Right ventricle myocardium superior (tissue), 1 donor: ENCODE data around the gene UBL4A. TPM values are rescaled to one million over a fixed set of nuclear protein-coding genes. Genes with fewer than 3 reads are reported as not detected.
A peak's percentile ranks its signal among the peaks of the same experiment; 100 is the strongest.

ENCODE experiments used
- ATAC-seq: fragments of 200-7000 bp; cut with Tn5 transposase; one replicate; pipeline ENCODE4 v1.9.1; 2020; ENCODE audit warnings: mild to moderate bottlenecking; ENCODE audit not compliant: poor library complexity
- DNase-seq: peaks from one replicate; pipeline ENCODE4 v3.0.0-alpha.2; 2020
- intact Hi-C: fragments of 100-400 bp; cut with DNase I; formaldehyde crosslinking; loops from one replicate; pipeline ENCODE4 v1.11.2; 2022
- total RNA-seq: library from RNA; stranded (reverse); fragmentation: NEBNext Ultra II Directional; extraction: Animal tissue kit (Norgen Biotek cat#: 25700); gene quantifications from one replicate; pipeline ENCODE4 v1.2.1, GENCODE V29; 2021
- donor health status: DM: no; HTN: yes; CAD: no; lungs with severe emphysema.

Gene UBL4A
- total RNA-seq, 1 donor from 2014 or later: 54.7 TPM

DNA sequence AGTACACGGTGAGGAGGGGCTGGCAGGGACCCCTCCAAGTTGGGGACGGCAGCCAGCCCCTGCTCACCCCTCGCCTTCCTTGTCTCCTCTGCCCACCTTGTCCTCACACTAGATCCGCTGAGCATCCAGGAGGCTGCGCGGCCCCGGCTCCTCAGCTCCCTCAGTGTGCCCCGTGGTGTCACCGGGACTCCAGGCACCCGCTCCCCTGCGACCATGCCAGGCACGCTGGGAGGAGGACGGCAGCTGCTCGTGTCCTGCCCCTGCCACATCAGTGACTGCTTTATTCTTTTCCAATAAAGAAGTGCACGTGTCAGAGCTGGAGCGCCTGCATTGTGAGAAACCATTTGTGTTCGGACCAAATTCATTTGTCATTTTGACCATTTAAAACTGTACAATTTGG is 36.1 kb downstream of the UBL4A start:
- DNase-seq (no peak), ATAC-seq (no peak)
- intact Hi-C loops: loop anchor here (10.0 kb wide), 1 partner anchor 46 kb away; the partner anchor contains the start of gene DNASE1L1

DNA sequence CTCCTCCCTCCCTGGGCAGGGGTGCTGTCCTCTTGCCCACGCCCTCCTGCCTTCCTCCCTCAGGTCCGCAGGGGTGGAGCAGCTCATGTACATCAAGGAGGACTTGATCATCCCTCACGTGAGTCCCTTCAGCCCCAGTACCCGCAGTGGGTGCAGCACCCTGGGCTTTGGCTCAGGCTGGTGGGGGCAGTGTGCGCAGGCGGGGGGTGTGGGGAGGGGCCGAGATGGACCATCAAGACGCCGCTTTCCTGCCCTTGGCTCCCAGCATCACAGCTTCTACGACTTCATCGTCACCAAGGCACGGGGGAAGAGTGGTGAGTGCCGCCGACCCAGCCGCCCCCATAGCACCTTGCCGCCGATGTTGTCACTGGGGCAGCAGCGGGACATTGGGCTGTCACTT is 36.8 kb downstream of the UBL4A start:
- intact Hi-C loops: loop anchor here (10.0 kb wide), 1 partner anchor 45 kb away; the partner anchor contains the start of gene DNASE1L1
- ATAC-seq (no peak), DNase-seq (no peak)

DNA sequence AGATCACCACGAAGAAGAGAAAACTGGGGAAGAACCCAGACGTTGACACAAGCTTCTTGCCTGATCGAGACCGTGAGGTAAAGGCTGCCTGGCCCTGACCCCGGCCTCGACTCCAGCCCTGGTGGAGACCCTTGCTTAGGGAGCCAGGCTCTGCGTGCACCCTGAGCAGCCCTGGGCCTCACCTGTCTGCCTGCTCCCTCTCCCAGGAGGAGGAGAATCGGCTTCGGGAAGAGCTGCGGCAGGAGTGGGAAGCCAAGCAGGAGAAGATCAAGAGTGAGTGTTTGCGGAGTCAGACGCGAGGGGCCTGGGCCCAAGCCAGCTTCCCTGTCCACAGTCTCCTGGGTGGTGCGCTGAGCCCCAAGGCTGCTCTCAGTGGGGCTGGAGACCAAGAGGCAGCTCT is 37.9 kb downstream of the UBL4A start:
- DNase-seq (no peak), ATAC-seq (no peak)
- intact Hi-C loops: no loop called here

DNA sequence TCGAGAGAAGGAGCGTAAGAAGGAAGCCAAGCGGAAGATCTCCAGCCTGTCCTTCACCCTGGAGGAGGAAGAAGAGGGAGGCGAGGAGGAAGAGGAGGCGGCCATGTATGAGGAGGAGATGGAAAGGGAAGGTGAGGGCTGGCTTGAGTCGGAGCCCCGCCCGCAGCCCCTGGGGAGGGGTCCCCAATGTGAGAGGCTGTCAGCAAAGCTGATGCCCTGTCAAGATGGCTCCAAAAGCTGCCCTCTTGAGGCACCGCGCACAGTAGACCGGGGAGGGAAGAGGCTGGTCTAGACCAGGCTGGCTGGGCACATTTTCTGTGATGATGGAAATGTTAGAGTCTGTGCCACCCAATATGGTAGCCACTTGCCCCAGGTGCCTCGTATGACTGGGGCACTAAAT is 40.0 kb downstream of the UBL4A start:
- DNase-seq (no peak), ATAC-seq (no peak)
- intact Hi-C loops: no loop called here

DNA sequence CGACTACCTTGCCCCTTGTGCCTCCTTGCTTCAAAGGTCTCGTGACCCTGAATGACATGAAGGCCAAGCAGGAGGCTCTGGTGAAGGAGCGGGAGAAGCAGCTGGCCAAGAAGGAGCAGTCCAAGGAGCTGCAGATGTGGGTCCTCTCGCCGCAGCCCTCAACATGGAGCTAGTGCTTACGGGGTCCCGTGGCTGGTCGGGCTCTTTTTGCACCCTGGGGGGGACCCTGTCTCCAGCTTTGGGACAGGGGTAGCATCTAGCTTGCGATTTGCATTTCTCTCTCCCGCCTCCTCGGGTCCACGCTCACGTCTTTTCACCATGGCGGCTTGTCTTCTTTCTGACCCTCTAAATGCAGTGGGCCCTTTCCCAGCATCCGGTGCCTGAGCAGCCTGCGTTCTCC is 40.6 kb downstream of the UBL4A start:
- DNase-seq: no peak
- intact Hi-C loops: no loop called here
- no peak for ATAC-seq

DNA sequence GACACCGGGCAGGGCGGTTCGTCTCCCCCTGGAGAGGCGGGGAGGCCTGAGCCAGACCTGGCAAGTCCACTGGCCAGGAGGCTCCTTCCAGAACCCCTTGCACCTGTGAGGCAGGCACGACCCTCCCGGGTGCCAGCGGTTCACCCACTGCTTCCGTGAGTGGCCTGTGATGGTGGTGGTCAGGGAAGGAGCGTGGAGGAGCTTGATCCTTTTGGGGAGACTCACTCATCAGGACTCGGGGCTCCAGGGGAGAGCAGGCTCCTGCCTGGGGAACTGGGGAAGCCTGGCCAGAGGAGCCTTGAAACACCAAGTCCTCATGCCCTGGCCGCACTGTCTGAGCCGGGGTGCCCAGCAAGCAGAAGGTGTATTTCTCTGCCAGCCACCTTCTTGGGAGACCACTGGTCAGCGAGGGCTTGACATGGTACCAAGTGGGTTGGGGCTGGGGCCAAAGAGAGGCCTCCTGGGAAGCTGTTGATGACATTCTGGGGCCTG is 41.6 kb downstream of the UBL4A start:
- intact Hi-C loops: no loop called here
- ATAC-seq: no peak
- no peak for DNase-seq

DNA sequence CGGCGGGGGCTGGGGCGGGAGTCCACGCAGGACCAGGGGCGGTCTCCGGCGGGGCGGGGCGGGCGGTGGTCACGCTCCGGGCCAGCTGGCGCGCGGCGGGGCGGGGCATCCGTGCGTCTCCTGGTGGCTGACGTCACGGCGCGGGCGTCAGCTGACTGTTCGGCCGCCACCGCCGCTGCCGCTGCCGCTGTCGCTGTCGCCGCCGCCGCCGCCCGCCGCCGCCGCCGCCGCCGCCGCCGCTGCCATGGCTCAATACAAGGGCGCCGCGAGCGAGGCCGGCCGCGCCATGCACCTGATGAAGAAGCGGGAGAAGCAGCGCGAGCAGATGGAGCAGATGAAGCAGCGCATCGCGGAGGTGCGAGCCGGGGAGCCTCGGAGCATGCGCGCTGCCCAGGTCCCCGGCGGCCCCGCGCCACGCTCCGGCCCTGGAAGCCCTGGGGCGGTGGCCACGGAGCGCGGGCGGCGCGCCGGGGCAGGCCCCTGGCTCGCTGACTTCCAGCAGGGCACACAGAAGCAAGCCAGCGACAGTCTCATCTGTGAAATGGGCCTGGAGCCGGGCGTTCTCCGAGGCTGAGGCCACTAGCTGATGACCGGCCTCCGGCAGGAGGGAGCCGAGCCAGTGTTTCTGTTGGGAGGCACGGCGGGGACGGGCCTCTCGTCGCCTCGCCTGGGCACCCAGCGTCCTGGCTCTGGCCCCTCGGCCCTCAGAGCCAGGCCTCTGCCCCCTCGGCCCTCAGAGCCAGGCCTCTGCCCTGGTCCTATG is 42.2 kb downstream of the UBL4A start, which contains the start of gene FAM50A:
TSS of gene FAM50A (plus strand) at position 150 of the 763 bp plus-strand sequence. CDS start at position 245, 95 bp downstream.
- peak; percentile 91 for DNase-seq
- ATAC-seq: peak; percentile 94
- intact Hi-C loops: no loop called here

DNA sequence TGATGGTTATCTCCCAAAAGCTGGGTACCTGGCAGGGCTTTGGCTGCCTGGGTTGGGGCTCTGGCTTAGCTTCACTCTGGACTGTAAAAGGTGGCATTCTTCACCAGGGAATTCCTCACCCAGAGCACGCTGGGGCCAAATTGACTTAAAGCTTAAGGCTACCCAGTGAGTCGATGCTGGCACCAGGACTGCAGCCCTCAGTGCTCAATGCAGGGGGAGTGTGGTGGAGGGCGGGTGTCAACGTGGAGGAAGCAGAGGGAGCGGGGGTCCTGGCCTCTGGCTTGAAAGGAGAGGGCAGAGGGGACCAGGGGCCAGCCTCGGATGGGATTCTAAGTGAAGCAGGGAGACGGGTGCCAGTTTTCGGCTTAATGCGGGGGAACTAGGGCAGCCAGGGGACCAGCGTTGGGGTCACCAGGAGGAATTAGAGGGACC is 42.9 kb downstream of the UBL4A start:
- intact Hi-C loops: no loop called here
- ATAC-seq: peak; percentile 18

DNA sequence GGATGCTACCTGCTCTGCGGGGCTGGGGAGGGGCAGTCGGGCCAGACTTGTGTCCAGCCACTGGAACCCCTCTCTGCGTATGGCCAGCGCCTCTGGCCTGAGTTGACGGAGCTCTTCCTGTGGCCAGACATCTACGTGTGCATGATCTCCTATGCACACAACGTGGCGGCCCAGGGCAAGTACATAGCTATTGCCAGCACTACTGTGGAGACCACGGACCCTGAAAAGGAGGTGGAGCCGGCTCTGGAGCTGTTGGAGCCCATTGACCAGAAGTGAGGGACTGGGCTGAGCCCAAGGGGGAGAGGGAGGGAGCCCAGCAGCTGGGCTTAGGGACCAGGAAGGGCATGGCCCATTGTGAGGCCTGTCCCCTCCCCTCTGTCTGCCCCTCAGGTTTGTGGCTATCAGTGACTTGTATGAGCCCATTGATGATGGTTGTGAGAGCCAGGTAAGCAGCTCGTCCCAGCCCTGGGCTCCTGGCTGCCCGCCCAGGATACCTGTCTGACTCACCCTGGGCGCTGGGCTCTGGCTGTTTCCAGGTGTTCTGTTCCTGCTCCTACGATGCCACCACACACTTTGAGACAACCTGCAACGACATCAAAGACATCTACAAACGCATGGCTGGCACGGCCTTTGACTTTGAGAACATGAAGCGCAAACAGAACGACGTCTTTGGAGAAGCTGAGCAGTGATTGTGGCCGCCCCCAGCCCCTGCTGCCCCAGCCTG is 44.3 kb downstream of the UBL4A start:
- ATAC-seq (no peak), DNase-seq (no peak)
- intact Hi-C loops: no loop called here

More for the DNA sequence above, 42.9 kb downstream of the UBL4A start:
- no peak for DNase-seq

DNA sequence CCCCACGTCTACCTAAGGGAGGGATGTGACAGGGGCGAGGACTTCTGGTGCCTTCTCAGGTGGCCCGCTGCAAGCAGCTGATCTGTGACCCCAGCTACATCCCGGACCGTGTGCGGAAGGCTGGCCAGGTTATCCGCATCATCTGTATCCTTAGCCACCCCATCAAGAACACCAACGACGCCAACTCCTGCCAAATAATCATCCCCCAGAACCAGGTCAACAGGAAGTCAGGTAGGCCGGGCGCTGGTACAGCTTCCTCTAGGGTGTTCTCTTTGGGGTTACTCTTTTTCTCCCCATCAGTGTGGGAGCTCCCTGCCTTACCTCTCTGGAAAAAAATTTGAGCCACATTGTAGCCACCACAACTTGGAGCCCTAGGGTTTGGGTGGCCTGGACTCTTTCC is 44.9 kb downstream of the UBL4A start:
- DNase-seq (no peak), ATAC-seq (no peak)
- intact Hi-C loops: no loop called here

DNA sequence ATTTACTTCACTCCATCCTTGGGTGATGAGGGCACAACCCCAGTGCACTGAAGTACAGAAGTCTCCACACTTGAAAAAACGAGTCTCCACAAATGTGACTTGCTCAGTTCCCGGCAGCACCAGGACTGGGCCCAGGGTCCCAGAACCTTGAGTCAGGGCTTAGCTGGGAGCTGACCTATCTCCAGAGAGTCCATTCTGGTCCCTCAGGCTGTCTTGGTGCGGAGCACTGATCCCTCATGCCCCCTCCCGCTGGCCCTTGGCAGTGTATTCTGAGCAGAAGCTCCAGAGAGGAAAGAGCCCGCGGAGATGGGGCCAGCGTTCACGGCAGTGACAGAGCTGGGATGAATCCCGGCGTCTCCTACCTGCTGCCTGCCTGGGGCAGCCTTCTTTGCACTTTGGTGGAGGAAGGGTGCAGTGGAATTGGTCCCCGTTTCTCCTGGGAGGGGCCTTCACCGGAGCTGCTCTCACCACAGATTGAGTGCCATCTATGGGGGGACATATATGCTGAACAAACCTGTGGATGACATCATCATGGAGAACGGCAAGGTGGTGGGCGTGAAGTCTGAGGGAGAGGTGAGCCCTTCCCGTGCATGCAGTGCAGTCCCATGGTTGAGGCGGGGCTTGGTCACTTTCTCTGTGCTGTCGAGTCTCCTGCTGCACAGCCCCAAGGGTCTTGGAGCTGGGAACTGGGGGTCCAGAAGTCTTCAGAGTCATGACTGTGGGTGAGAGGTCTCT is 45.6 kb downstream of the UBL4A start:
- intact Hi-C loops: no loop called here
- no peak for DNase-seq

DNA sequence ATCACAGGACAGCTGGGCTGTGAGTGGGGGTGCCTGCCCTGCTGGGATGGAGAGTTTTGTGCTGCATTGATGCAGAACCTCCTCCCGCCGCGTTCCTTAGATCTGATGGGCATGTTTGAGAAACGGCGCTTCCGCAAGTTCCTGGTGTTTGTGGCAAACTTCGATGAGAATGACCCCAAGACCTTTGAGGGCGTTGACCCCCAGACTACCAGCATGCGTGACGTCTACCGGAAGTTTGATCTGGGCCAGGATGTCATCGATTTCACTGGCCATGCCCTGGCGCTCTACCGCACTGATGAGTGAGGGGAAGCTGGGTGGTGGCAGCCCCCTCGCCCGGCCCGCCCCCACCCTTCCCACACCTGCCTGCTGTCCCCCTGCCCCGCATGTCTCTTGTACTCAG is 46.6 kb downstream of the UBL4A start:
- no peak for ATAC-seq
- no peak for DNase-seq
- intact Hi-C loops: no loop called here

More for the DNA sequence above, 45.6 kb downstream of the UBL4A start:
- no peak for ATAC-seq

DNA sequence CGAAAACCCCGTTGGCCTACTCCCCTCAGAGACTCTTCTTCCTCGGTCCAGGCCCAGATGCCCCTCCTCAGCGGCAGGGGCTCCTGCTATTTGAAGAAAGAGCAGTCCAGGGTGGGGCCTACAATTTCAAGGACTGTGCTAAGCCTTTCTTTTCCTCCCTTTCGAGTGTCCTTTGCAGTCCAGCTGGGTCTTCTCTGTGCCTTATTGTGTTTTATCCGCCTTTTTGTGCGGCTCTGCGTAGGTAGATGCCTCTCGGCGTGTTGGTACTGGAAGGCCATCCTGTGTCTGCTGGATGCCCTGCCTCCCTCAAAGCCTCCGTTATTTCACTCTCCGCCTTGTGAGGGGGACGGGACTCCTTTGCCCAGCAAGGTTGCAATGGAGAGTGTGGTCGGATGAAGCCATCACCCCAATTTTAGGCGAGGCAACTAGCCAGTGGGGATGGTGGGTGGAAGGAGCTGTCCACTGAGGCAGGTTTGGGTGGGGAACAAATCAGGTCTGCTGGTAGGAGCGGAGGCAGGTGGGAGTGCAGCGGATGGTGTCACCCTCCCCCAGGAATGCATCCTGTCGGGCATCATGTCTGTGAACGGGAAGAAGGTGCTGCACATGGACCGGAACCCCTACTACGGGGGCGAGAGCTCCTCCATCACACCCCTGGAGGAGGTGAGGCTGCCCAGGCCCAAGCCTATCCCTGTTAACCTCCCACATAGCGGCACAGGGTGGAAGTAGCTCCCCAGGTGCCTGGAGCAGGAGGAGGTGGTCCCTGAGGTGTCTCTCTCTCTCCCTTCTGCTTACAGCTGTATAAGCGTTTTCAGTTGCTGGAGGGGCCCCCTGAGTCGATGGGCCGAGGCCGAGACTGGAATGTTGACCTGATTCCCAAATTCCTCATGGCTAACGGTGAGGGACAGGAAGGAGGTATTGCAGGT is 48.2 kb downstream of the UBL4A start:
- ATAC-seq: no peak
- intact Hi-C loops: no loop called here
- no peak for DNase-seq

DNA sequence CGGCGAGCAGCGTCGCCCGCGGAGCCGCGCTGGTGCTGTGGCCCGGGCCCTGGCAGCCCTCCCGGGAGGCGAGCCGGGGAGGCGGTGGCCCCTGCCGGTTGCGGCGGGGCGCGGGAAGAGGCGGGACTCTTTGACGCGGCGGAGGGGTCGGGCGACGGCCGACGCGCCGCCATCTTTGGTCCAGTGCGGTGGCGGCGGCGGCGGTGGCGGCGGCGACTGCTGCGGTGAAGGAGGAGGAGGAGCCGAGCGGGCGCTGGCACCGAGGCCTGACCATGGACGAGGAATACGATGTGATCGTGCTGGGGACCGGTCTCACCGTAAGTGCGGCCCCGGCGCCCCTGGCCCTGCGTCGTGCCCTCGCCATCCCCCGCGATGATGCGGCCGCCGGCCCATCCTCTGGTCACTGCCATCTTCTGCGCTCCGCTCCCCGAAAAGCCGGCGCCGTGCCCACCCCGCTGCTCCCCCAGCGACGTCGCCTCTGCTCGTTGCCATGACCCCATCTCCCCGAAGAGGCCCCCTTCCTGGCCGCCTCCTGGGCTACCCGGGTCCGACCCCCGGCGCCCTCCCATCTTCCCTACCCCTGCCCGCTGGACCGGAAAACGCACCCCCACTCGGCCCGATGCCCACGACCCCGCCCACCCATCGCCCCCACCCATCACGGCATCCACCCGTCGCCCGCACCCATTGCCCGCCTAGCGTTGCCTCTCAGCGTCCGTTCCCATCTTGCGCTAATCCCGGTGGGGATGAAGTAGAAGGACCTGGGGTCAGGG is 49.2 kb downstream of the UBL4A start, which contains the start of gene GDI1:
TSS of gene GDI1 (plus strand) at position 172 of the 770 bp plus-strand sequence. CDS start at position 273, 101 bp downstream.
- peak; percentile 74 for DNase-seq
- intact Hi-C loops: no loop called here
- ATAC-seq: peak; percentile 79

DNA sequence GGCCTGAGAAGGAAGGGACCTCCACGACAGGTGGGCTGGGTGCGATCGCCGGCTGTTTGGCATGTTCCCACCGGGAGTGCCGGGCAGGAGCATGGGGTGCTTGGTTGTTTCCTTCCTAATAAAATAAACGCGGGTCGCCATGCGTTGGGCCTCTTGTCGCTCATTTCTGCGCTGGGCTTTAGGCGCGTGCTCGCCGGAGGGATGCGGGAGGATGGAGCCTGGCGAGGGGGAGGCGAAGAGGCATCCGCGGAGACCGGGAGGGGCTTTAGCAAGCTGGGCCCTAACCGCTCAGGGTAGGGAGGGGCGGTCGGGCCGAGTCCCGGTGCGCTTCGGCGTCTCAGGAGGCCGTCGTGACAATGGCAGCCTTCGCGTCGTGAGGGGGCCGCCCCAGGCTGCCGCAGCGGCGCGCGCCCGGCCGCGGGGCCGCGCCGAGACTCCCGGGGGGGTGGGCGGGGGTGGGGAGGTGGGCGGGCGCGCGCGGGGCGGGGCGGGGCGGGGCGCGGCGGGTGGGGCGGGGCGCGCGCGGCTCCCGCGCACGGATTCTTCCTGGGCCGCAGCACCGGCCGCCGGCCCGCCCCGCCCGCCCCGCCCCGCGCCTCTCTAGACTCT is 49.9 kb downstream of the UBL4A start:
- no peak for DNase-seq
- ATAC-seq: peak; percentile 38
- intact Hi-C loops: no loop called here

DNA sequence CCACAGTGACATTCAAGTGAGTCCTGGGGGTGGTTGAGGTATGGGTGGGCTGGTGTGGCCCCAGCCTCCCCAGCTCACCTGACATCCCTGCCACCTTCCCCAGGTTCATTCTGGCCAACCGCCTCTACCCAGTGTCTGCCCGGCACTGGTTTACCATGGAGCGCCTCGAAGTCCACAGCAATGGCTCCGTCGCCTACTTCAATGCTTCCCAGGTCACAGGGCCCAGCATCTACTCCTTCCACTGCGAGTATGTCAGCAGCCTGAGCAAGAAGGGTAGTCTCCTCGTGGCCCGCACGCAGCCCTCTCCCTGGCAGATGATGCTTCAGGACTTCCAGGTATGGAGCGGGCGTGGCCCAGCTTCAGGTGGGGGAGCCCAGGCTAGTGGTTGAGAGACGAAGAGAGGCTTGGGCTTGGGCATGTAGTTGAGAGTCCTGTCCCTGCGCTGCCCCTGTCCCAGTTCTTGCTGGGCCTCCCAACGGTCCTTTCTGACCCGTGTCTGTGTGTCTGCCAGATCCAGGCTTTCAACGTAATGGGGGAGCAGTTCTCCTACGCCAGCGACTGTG is 51.2 kb downstream of the UBL4A start:
- intact Hi-C loops: no loop called here
- ATAC-seq (no peak), DNase-seq (no peak)
